Endothelial cell of umbilical vein (primary cell): Measurements from ENCODE around the gene IFI27. TPM values are rescaled to one million over a fixed set of nuclear protein-coding genes. Genes with fewer than 3 reads are reported as not detected.

Experiments
- BruUV-seq: library from RNA; stranded (reverse); fragments of 400-500 nt; replicated peaks from 2 replicates; lab custom pipeline; 2021; lab: Mats Ljungman, UMichigan
- CTCF ChIA-PET: fragments of 300-600, 350-600 bp; sonication (Branson Sonifier 250); formaldehyde crosslinking; loops from one replicate; lab custom pipeline; 2021; ENCODE audit warnings: antibody characterized with exemption, inconsistent platforms; lab: Charles Lee
- POLR2A ChIA-PET: fragments of 300-600, 350-600 bp; sonication (Branson Sonifier 250); formaldehyde crosslinking; loops from one replicate; lab custom pipeline; 2021; ENCODE audit warnings: antibody characterized with exemption, inconsistent platforms; lab: Charles Lee
- DNase-seq: peaks from one replicate; pipeline ENCODE4 v3.0.0-alpha.2; 2011; ENCODE audit warnings: low read depth, low spot score
- FAIRE-seq: peaks from 2 replicates; lab custom pipeline; 2011; peaks lifted over from hg19 to GRCh38; lab: Jason Lieb, UNC
- H2AFZ ChIP-seq: 2 replicates; pipeline ENCODE4 v1.6.0; 2012; ENCODE audit warnings: low read depth, low read length, control low read depth, inconsistent platforms
- H3K27ac ChIP-seq: 2 replicates; pipeline ENCODE4 v1.5.1; 2011; ENCODE audit warnings: low read depth, mild to moderate bottlenecking, control low read depth, low read length, moderate library complexity; ENCODE audit not compliant: insufficient read depth
- H3K27me3 ChIP-seq, 2 experiments: 2 replicates each; pipeline versions ENCODE4 v1.6.0 to v1.6.1; 2011; ENCODE audit warnings: low read length in 2 of 2, mixed read lengths in 1 of 2; ENCODE audit not compliant: control insufficient read depth in 2 of 2, insufficient read depth in 2 of 2
- H3K36me3 ChIP-seq, 2 experiments: 2 replicates in 1 of 2; 3 replicates in 1 of 2; pipeline ENCODE4 v1.5.1; 2011; ENCODE audit warnings: low read length in 2 of 2, mild to moderate bottlenecking in 1 of 2, moderate library complexity in 1 of 2; ENCODE audit not compliant: control insufficient read depth in 2 of 2, insufficient read depth in 2 of 2; ENCODE audit errors: extremely low read depth in 1 of 2
- H3K4me1 ChIP-seq: 3 replicates; pipeline ENCODE4 v1.5.1; 2011; ENCODE audit warnings: mild to moderate bottlenecking, low read length; ENCODE audit not compliant: control insufficient read depth, insufficient read depth; ENCODE audit errors: extremely low read depth
- H3K4me2 ChIP-seq: 2 replicates; pipeline ENCODE4 v1.6.1; 2011; ENCODE audit warnings: low read length, control low read depth, mixed read lengths; ENCODE audit not compliant: insufficient read depth
- H3K4me3 ChIP-seq, 3 experiments: fragments of 200-600 bp in 1 of 3; sonication (generic), shearing (Covaris generic) in 1 of 3; replicated peaks in 1 of 3; 2 replicates each; pipeline ENCODE4 v1.5.1; 2011 to 2016; ENCODE audit warnings: control low read depth in 3 of 3, low read length in 3 of 3, mild to moderate bottlenecking in 2 of 3, inconsistent platforms in 1 of 3, low read depth in 1 of 3, moderate library complexity in 1 of 3; ENCODE audit not compliant: insufficient read depth in 1 of 3
- H3K79me2 ChIP-seq: 2 replicates; pipeline ENCODE4 v1.6.0; 2012; ENCODE audit warnings: low read length, inconsistent platforms; ENCODE audit not compliant: control insufficient read depth, insufficient read depth
- H3K9ac ChIP-seq: replicated peaks from 2 replicates; pipeline ENCODE3; 2011; ENCODE audit warnings: low read length, control low read depth; ENCODE audit not compliant: insufficient read depth; ENCODE audit errors: extremely low read depth
- H3K9me1 ChIP-seq: replicated peaks from 3 replicates; pipeline ENCODE4 v1.6.0; 2011; ENCODE audit warnings: mild to moderate bottlenecking, low read length; ENCODE audit not compliant: control insufficient read depth, insufficient read depth; ENCODE audit errors: extremely low read depth
- H3K9me3 ChIP-seq: replicated peaks from 2 replicates; pipeline ENCODE4 v1.5.1; 2012; ENCODE audit warnings: low read length, inconsistent platforms; ENCODE audit not compliant: control insufficient read depth, insufficient read depth
- H4K20me1 ChIP-seq: replicated peaks from 2 replicates; pipeline ENCODE3; 2011; ENCODE audit warnings: mild to moderate bottlenecking, low read length; ENCODE audit not compliant: control insufficient read depth, insufficient read depth; ENCODE audit errors: extremely low read depth
- EZH2 ChIP-seq: IDR thresholded peaks from 2 replicates; pipeline ENCODE4 v1.6.1; 2012; ENCODE audit warnings: borderline replicate concordance, low read depth, mild to moderate bottlenecking, moderate library complexity, low read length, inconsistent platforms; ENCODE audit not compliant: severe bottlenecking
- FOS ChIP-seq: IDR thresholded peaks from 2 replicates; pipeline ENCODE4 v1.6.1; 2011; ENCODE audit warnings: mild to moderate bottlenecking, low read length, moderate library complexity, borderline replicate concordance; ENCODE audit not compliant: insufficient read depth
- GATA2 ChIP-seq: IDR thresholded peaks from 2 replicates; pipeline ENCODE4 v1.7.0; 2011; ENCODE audit warnings: low read depth, mild to moderate bottlenecking, moderate library complexity, mixed read lengths, low read length; ENCODE audit not compliant: insufficient read length, insufficient read depth
- JUN ChIP-seq: IDR thresholded peaks from 2 replicates; pipeline ENCODE4 v1.6.1; 2011; ENCODE audit warnings: borderline replicate concordance, low read depth; ENCODE audit not compliant: insufficient read length, insufficient read depth
- MYC ChIP-seq: IDR thresholded peaks from one replicate; pipeline ENCODE4 v1.6.1; 2011; ENCODE audit warnings: mild to moderate bottlenecking, low read depth, low read length
- POLR2A ChIP-seq: IDR thresholded peaks from 2 replicates; pipeline ENCODE4 v1.6.1; 2012; ENCODE audit warnings: low read depth, mild to moderate bottlenecking, control low read depth, low read length
- POLR2AphosphoS5 ChIP-seq: IDR thresholded peaks from 2 replicates; pipeline ENCODE4 v1.6.1; 2012; ENCODE audit warnings: low read depth, mild to moderate bottlenecking, control low read depth, low read length, moderate library complexity; ENCODE audit not compliant: insufficient read depth
- dilution Hi-C: fragments of 300-500 bp; cut with MboI; formaldehyde crosslinking; loops from one replicate; pipeline ENCODE4 v1.15.0; 2019; ENCODE audit warnings: low sequenced_read_pairs; ENCODE audit not compliant: extremely low pct_ligation_motif_present
- intact Hi-C: fragments of 100-400 bp; cut with micrococcal nuclease; formaldehyde crosslinking; loops from one replicate; pipeline ENCODE4 v1.10.0; 2022
- polyA plus RNA-seq, 4 experiments: library from polyadenylated mRNA; depleted of rRNA in 3 of 4; stranded (reverse) in 3 of 4; unstranded in 1 of 4; fragments of >200 nt; gene quantifications; 2 replicates each; pipeline versions ENCODE4 v1.2.1 to v1.2.3, GENCODE V29; 2011 to 2012; ENCODE audit warnings: missing spikeins in 1 of 4
- total RNA-seq: library from RNA; stranded (reverse); gene quantifications from 2 replicates; pipeline ENCODE4 v1.2.3, GENCODE V29; 2021
- TF ChIP-seq, protein P1 (sequence below): IDR thresholded peaks from 2 replicates; pipeline ENCODE4 v1.6.1; 2011; ENCODE audit not compliant: insufficient read depth, insufficient read length
- TF ChIP-seq, protein P2 (sequence below), 2 donors: IDR thresholded peaks; 1 replicate in 1 of 2; 2 replicates in 1 of 2; pipeline ENCODE4 v1.5.1; 2011; ENCODE audit warnings: low read length in 2 of 2, mild to moderate bottlenecking in 2 of 2, moderate library complexity in 2 of 2, control low read depth in 1 of 2, inconsistent platforms in 1 of 2, low read depth in 1 of 2; ENCODE audit not compliant: insufficient read depth in 1 of 2; ENCODE audit errors: extremely low read depth in 1 of 2

The IFI27 gene
- total and polyA plus RNA-seq, 2 donors (not counting 3 experiments of a cell fraction or from before 2014, with no cell fraction given): 126 to 1,265 TPM

DNA sequence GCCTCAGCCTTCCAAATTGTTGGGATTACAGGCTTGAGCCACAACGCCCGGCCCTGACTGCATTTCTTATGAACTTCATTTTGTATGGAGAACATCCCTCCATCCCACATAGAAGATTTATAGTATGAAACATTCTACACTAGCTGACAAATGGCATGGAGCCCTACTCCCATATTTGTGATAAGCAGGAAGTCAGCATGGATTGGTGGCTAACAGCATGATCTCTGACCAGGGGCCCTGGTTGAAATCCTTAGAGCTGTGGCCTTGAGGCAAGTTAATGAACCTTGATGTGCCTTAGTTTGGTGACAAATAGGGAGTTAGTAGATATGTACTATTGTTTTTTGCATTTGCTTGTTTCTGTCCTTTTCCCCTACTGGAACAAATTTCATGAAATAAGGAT, 17.1 kb upstream of the IFI27 start:
- Histone ChIP-seq H3K4me3 (no peak overlapping the region), H4K20me1 (no peaks in the 10 kb centered on the region), H3K9me1 (no peaks in the 10 kb centered on the region), H3K27me3 (no peaks in the 10 kb centered on the region), H2AFZ (no peak overlapping the region), H3K79me2 (no peaks in the 10 kb centered on the region), H3K4me2 (no peak overlapping the region), H3K27ac (no peak overlapping the region), H3K9ac (no peak overlapping the region), H3K4me1 (no peaks in the 10 kb centered on the region), H3K9me3 (no peaks in the 10 kb centered on the region), H3K36me3 (no peaks in the 10 kb centered on the region)
- FAIRE-seq (no peak), DNase-seq (no peak)
- BruUV-seq: no TSS peak
- ChIA-PET POLR2A (no interaction called here), CTCF (interaction anchor here (1.7 kb wide), 1 partner anchor 9 kb away, joined by 3 read pairs; no protein-coding TSS in a partner anchor)
- intact Hi-C loops: no loop called here
- dilution Hi-C loops: no loop called here
- no peak for TF ChIP-seq GATA2
- no peak for TF ChIP-seq MYC
- TF ChIP-seq POLR2AphosphoS5: no peak
- TF ChIP-seq EZH2: no peak
- TF ChIP-seq, protein P1, sequence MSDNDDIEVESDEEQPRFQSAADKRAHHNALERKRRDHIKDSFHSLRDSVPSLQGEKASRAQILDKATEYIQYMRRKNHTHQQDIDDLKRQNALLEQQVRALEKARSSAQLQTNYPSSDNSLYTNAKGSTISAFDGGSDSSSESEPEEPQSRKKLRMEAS: no peak
- TF ChIP-seq POLR2A: no peak
- no peak for TF ChIP-seq FOS
- no peak for TF ChIP-seq JUN
- TF ChIP-seq, protein P2, sequence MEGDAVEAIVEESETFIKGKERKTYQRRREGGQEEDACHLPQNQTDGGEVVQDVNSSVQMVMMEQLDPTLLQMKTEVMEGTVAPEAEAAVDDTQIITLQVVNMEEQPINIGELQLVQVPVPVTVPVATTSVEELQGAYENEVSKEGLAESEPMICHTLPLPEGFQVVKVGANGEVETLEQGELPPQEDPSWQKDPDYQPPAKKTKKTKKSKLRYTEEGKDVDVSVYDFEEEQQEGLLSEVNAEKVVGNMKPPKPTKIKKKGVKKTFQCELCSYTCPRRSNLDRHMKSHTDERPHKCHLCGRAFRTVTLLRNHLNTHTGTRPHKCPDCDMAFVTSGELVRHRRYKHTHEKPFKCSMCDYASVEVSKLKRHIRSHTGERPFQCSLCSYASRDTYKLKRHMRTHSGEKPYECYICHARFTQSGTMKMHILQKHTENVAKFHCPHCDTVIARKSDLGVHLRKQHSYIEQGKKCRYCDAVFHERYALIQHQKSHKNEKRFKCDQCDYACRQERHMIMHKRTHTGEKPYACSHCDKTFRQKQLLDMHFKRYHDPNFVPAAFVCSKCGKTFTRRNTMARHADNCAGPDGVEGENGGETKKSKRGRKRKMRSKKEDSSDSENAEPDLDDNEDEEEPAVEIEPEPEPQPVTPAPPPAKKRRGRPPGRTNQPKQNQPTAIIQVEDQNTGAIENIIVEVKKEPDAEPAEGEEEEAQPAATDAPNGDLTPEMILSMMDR (IDR thresholded peaks at IDR 0.05; ENCODE audit: extremely low read depth in 1 of 2, insufficient read depth in 1 of 2, low read depth in 1 of 2, low read length in 2 of 2): no peak
